Measurements from ENCODE around the gene TBC1D10A.

TBC1D10A gene

GRCh38 chr22:30291058-30291892 lies 35.5 kb downstream of the TBC1D10A start:
- Histone ChIP-seq H3K27me3 (ENCODE audit: insufficient read depth, poor library complexity, severe bottlenecking) (no peaks in the 10 kb centered on the region), H3K4me1 (ENCODE audit: insufficient read depth, poor library complexity, severe bottlenecking) (peaks cover 22% of the 10 kb centered on the region), H3K4me3 (ENCODE audit: severe bottlenecking) (no peak overlapping the region), H3K36me3 (ENCODE audit: low read depth) (peaks cover 11% of the 10 kb centered on the region; the same call in 1 of the 2 replicates), H3K27ac (ENCODE audit: poor library complexity, severe bottlenecking) (peak overlapping the region; percentile 79), H3K9me3 (ENCODE audit: severe bottlenecking) (no peaks in the 10 kb centered on the region)
- TF ChIP-seq CTCF (IDR thresholded peaks at IDR 0.05; ENCODE audit: poor library complexity, severe bottlenecking), result no peak
- ATAC-seq (ENCODE audit: low read depth) (peak; percentile 15), DNase-seq (ENCODE audit: low spot score) (no peak)

DNA sequence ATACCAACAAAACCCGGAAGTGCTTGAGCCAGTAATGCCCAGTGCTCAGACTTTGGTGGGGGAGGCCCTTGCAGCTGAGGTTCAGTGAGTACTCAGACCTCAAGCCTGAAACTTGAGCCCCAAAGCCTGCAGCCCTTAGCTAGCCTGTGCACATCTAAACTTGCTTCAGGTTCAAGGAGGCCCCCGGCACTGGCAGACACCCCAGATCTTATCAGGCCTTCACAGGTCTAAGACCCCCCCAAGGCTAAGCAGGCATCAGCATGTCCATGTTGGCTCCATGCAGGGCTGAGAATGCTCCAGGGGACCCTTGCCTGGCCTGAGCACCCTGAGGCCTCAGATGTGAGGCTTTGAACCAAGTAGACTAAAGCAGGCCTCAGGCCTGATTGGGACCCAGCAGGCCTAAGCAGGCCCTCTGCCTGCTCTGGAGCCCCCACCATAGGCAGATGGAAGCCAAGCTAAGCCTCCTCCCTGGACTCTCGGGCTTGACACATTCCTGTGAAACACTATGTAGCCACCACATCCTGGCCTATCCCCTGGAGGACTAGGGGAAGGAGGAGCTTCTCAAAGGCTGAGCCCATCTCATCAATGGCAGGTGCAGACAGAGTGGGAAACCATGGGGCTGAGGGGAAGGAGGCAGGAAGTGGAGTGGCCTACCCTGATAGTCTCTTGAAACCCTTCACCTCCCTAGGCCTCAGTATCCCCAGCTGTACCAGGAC lies 36.2 kb downstream of the TBC1D10A start:
- Histone ChIP-seq H3K27me3 (ENCODE audit: insufficient read depth, poor library complexity, severe bottlenecking) (no peaks in the 10 kb centered on the region), H3K9me3 (ENCODE audit: severe bottlenecking) (no peaks in the 10 kb centered on the region), H3K4me1 (ENCODE audit: insufficient read depth, poor library complexity, severe bottlenecking) (peaks cover 22% of the 10 kb centered on the region), H3K36me3 (ENCODE audit: low read depth) (peaks cover 10% of the 10 kb centered on the region; the same call in 1 of the 2 replicates), H3K4me3 (ENCODE audit: severe bottlenecking) (no peak overlapping the region), H3K27ac (ENCODE audit: poor library complexity, severe bottlenecking) (peak overlapping the region; percentile 79)
- ATAC-seq (ENCODE audit: low read depth) (peak; percentile 45), DNase-seq (ENCODE audit: low spot score) (no peak)
- TF ChIP-seq CTCF (IDR thresholded peaks at IDR 0.05; ENCODE audit: poor library complexity, severe bottlenecking), result no peak

GRCh38 chr22:30289980-30290313 lies 36.8 kb downstream of the TBC1D10A start:
- Histone ChIP-seq H3K36me3 (ENCODE audit: low read depth) (peaks cover 10% of the 10 kb centered on the region; the same call in 1 of the 2 replicates), H3K27ac (ENCODE audit: poor library complexity, severe bottlenecking) (peak overlapping the region; percentile 79), H3K27me3 (ENCODE audit: insufficient read depth, poor library complexity, severe bottlenecking) (no peaks in the 10 kb centered on the region), H3K4me3 (ENCODE audit: severe bottlenecking) (peak overlapping the region; percentile 47), H3K4me1 (ENCODE audit: insufficient read depth, poor library complexity, severe bottlenecking) (peaks cover 22% of the 10 kb centered on the region), H3K9me3 (ENCODE audit: severe bottlenecking) (no peaks in the 10 kb centered on the region)
- ATAC-seq (ENCODE audit: low read depth) (no peak), DNase-seq (ENCODE audit: low spot score) (no peak)
- TF ChIP-seq CTCF (IDR thresholded peaks at IDR 0.05; ENCODE audit: poor library complexity, severe bottlenecking), result no peak

- H3K4me1 ChIP-seq (ENCODE audit: insufficient read depth, poor library complexity, severe bottlenecking), result peaks cover 22% of the 10 kb centered on the region
- ATAC-seq (ENCODE audit: low read depth) (peak; percentile 72), DNase-seq (ENCODE audit: low spot score) (peak; percentile 99)
- H3K9me3 ChIP-seq (ENCODE audit: severe bottlenecking), result no peaks in the 10 kb centered on the region
- H3K27me3 ChIP-seq (ENCODE audit: insufficient read depth, poor library complexity, severe bottlenecking), result no peaks in the 10 kb centered on the region
- peak within 1 kb of the TSS; percentile 79 for H3K27ac ChIP-seq (ENCODE audit: poor library complexity, severe bottlenecking)
- TF ChIP-seq CTCF (IDR thresholded peaks at IDR 0.05; ENCODE audit: poor library complexity, severe bottlenecking), result no peak
- peak within 1 kb of the TSS; percentile 47 for H3K4me3 ChIP-seq (ENCODE audit: severe bottlenecking)
- H3K36me3 ChIP-seq (ENCODE audit: low read depth), result peaks cover 4% of the 10 kb centered on the region; the same call in 1 of the 2 replicates
These were observed 37.4 kb downstream of the TBC1D10A start, which contains the start of gene CASTOR1 for GRCh38 chr22:30289141-30289979. Gene CASTOR1 (minus strand): TSS chr22:30289505. CDS start chr22:30289497, 8 bp downstream.

Measured in RWPE2 (cell line).